HEK293T (cell line): Measurements from ENCODE around the gene STXBP6.

ENCODE experiments used
- CTCF ChIA-PET: fragments of 350-600 bp; formaldehyde crosslinking; extraction: SDS; loops from one replicate; lab custom pipeline; 2021; ENCODE audit warnings: antibody characterized with exemption, inconsistent platforms; lab: Yijun Ruan, JAX
- POLR2A ChIA-PET: fragments of 350-600 bp; formaldehyde crosslinking; extraction: SDS; loops from one replicate; lab custom pipeline; 2020; ENCODE audit warnings: antibody characterized with exemption, inconsistent platforms; lab: Yijun Ruan, JAX
- DNase-seq: peaks from one replicate; pipeline ENCODE4 v3.0.0; 2012; ENCODE audit warnings: mixed read lengths; ENCODE audit errors: extremely low spot score
- ARNT ChIP-seq: fragments of 450-650 bp; IDR thresholded peaks from 2 replicates; pipeline ENCODE4 v1.6.1; 2017; ENCODE audit warnings: mild to moderate bottlenecking
- BHLHE40 ChIP-seq: fragments of 450-650 bp; IDR thresholded peaks from 2 replicates; pipeline ENCODE4 v1.6.1; 2016; ENCODE audit warnings: mild to moderate bottlenecking, moderate library complexity, borderline replicate concordance
- CTBP1 ChIP-seq: fragments of 450-650 bp; IDR thresholded peaks from 2 replicates; pipeline ENCODE4 v1.6.1; 2016; ENCODE audit warnings: borderline replicate concordance
- ELF4 ChIP-seq: fragments of 450-650 bp; IDR thresholded peaks from 2 replicates; pipeline ENCODE4 v1.6.1; 2017; ENCODE audit warnings: antibody characterized with exemption
- FOXA1 ChIP-seq: fragments of 450-650 bp; IDR thresholded peaks from 2 replicates; pipeline ENCODE4 v1.6.1; 2016; ENCODE audit warnings: mild to moderate bottlenecking
- FOXK2 ChIP-seq: fragments of 450-650 bp; IDR thresholded peaks from 2 replicates; pipeline ENCODE4 v1.6.1; 2016; ENCODE audit warnings: mild to moderate bottlenecking
- FOXM1 ChIP-seq: fragments of 450-650 bp; IDR thresholded peaks from 2 replicates; pipeline ENCODE4 v1.6.1; 2017; ENCODE audit warnings: mild to moderate bottlenecking, borderline replicate concordance
- HDGF ChIP-seq: fragments of 450-650 bp; IDR thresholded peaks from 2 replicates; pipeline ENCODE4 v1.6.1; 2017; ENCODE audit warnings: antibody characterized with exemption, borderline replicate concordance
- L3MBTL2 ChIP-seq: fragments of 450-650 bp; conservative IDR thresholded peaks from 2 replicates; pipeline ENCODE4 v1.6.1; 2016; ENCODE audit warnings: mild to moderate bottlenecking
- LEF1 ChIP-seq: fragments of 450-650 bp; IDR thresholded peaks from 2 replicates; pipeline ENCODE4 v1.6.1; 2017; ENCODE audit warnings: mild to moderate bottlenecking, borderline replicate concordance
- NFRKB ChIP-seq: fragments of 450-650 bp; IDR thresholded peaks from 2 replicates; pipeline ENCODE4 v1.6.1; 2016; ENCODE audit warnings: mild to moderate bottlenecking, moderate library complexity
- PKNOX1 ChIP-seq: fragments of 450-650 bp; IDR thresholded peaks from 2 replicates; pipeline ENCODE4 v1.6.1; 2016
- SP1 ChIP-seq: fragments of 450-650 bp; IDR thresholded peaks from 2 replicates; pipeline ENCODE4 v1.6.1; 2017
- SUZ12 ChIP-seq: fragments of 450-650 bp; IDR thresholded peaks from 2 replicates; pipeline ENCODE4 v1.6.1; 2016; ENCODE audit warnings: mild to moderate bottlenecking
- TARDBP ChIP-seq: fragments of 450-650 bp; IDR thresholded peaks from 2 replicates; pipeline ENCODE4 v1.6.1; 2016
- ZNF384 ChIP-seq: fragments of 450-650 bp; IDR thresholded peaks from 2 replicates; pipeline ENCODE4 v1.6.1; 2016

The STXBP6 gene

GRCh38 chr14:24816011-24816928, 233.7 kb downstream of the STXBP6 start:
- ChIA-PET CTCF (interaction anchor here (0.7 kb wide), 1 partner anchor 106 kb away, joined by 4 read pairs; no protein-coding TSS in a partner anchor), POLR2A (no interaction called here)
- TF ChIP-seq PKNOX1 (no peak), CTBP1 (no peak), ZNF384 (no peak)
- no peak for DNase-seq

- CTCF ChIA-PET = interaction anchor here (0.7 kb wide), 1 partner anchor 105 kb away, joined by 4 read pairs; no protein-coding TSS in a partner anchor
Observed at GRCh38 chr14:24815543-24815942, 234.4 kb downstream of the STXBP6 start.

DNA sequence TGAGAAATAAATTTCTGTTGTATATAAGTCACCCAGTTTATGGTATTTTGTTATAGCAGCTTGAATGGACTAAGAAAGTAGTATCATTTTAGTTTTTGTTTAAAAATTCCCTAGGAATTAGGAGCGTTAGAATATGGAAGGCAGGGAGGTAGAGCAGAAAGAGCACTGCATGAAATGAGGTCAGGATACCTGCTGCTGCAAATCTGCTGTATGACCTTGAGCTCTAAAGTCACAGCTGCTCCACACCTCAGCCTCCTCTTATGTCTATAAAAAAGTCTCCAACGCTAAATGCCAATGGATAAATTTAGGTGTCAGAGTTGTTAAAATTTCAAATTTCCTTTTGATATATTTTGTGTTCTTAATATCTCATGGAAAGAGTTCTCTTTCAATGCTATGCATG, 235.0 kb downstream of the STXBP6 start:
- CTCF ChIA-PET = interaction anchor here (1.4 kb wide), 1 partner anchor 8 kb away, joined by 7 read pairs; no protein-coding TSS in a partner anchor
- POLR2A ChIA-PET = no interaction called here
- no peak for DNase-seq
- no peak for TF ChIP-seq ZNF384
- no peak for TF ChIP-seq SUZ12
- TF ChIP-seq CTBP1 = no peak
- TF ChIP-seq TARDBP = no peak
- no peak for TF ChIP-seq ARNT
- TF ChIP-seq NFRKB = no peak
- TF ChIP-seq BHLHE40 = no peak

More at GRCh38 chr14:24815543-24815942, 234.4 kb downstream of the STXBP6 start:
- DNase-seq = no peak
- TF ChIP-seq SP1 = no peak
- no peak for TF ChIP-seq CTBP1
- TF ChIP-seq L3MBTL2 = no peak
- no peak for TF ChIP-seq LEF1
- no peak for TF ChIP-seq ARNT
- TF ChIP-seq NFRKB = no peak
- TF ChIP-seq FOXM1 = no peak
- TF ChIP-seq SUZ12 = no peak
- TF ChIP-seq ELF4 = no peak
- TF ChIP-seq ZNF384 = no peak
- no peak for TF ChIP-seq TARDBP
- no peak for TF ChIP-seq BHLHE40
- POLR2A ChIA-PET = no interaction called here

GRCh38 chr14:24814346-24814745, 235.6 kb downstream of the STXBP6 start:
- POLR2A ChIA-PET = no interaction called here
- TF ChIP-seq L3MBTL2 (no peak), TARDBP (no peak), ELF4 (no peak), FOXA1 (no peak), SP1 (no peak), CTBP1 (no peak), ARNT (no peak), FOXK2 (no peak), ZNF384 (no peak), FOXM1 (no peak), HDGF (no peak), SUZ12 (no peak), NFRKB (no peak), PKNOX1 (no peak), LEF1 (no peak), BHLHE40 (no peak)
- no peak for DNase-seq
- CTCF ChIA-PET = interaction anchor here (1.4 kb wide), 1 partner anchor 8 kb away, joined by 7 read pairs; no protein-coding TSS in a partner anchor

- CTCF ChIA-PET = interaction anchor here (1.4 kb wide), 1 partner anchor 7 kb away, joined by 7 read pairs; no protein-coding TSS in a partner anchor
- POLR2A ChIA-PET = no interaction called here
- DNase-seq = no peak
Observed at GRCh38 chr14:24813819-24814259, 236.1 kb downstream of the STXBP6 start.

More at GRCh38 chr14:24813819-24814259, 236.1 kb downstream of the STXBP6 start:
- TF ChIP-seq FOXM1 (no peak), LEF1 (no peak), L3MBTL2 (no peak), SP1 (no peak), SUZ12 (no peak), ARNT (no peak), ELF4 (no peak), CTBP1 (no peak), FOXA1 (no peak), FOXK2 (no peak), TARDBP (no peak), PKNOX1 (no peak), HDGF (no peak), NFRKB (no peak)
